ENCODE data around the gene TLE3. TPM values are rescaled to one million over a fixed set of nuclear protein-coding genes. Genes with fewer than 3 reads are reported as not detected.
A peak's percentile ranks its signal among the peaks of the same experiment; 100 is the strongest.

TLE3 gene
- total RNA-seq = 100 to 1,000 TPM in 3 of 4 donors, 10 to 100 TPM in 1; 91.2 to 154 (median 137) TPM

GRCh38 chr15:70097321-70098152 lies at the start of gene TLE3:
TLE3 (minus strand) TSS chr15:70097917; CDS start chr15:70096798, 1,119 bp downstream.
- under 1% methylated on average over 30 of the region's 77 CpGs for WGBS
- peak; percentile 99 to 100 for DNase-seq (ENCODE audit: low spot score in 2 of 2)
- Histone ChIP-seq H3K36me3 (no peaks in the 10 kb centered on the region), H3K27me3 (no peaks in the 10 kb centered on the region), H3K9me3 (no peaks in the 10 kb centered on the region), H3K4me1 (peaks cover 68% of the 10 kb centered on the region), H3K27ac (peak within 1 kb of the TSS; percentile 94), H3K4me3 (peak within 1 kb of the TSS; percentile 97)
- TF ChIP-seq POLR2AphosphoS5 (IDR thresholded peaks at IDR 0.05) (peak; percentile 44 to 94 (median 90)), POLR2A (IDR thresholded peaks at IDR 0.05) (peak; percentile 62 to 89), CTCF (IDR thresholded peaks at IDR 0.05) (peak; percentile 16 to 51), EP300 (IDR thresholded peaks at IDR 0.05) (no peak)

GRCh38 chr15:70147178-70147760 lies 49.6 kb upstream of the TLE3 start:
- DNase-seq (ENCODE audit: low spot score in 2 of 2) = no peak
- Histone ChIP-seq H3K27me3 (peaks cover 3% of the 10 kb centered on the region), H3K27ac (no peak overlapping the region), H3K36me3 (no peaks in the 10 kb centered on the region), H3K4me1 (no peaks in the 10 kb centered on the region), H3K4me3 (no peak overlapping the region), H3K9me3 (no peaks in the 10 kb centered on the region)
- WGBS = 82% methylated on average over 8 of the region's 8 CpGs
- no peak for TF ChIP-seq POLR2A (IDR thresholded peaks at IDR 0.05)
- TF ChIP-seq EP300 (IDR thresholded peaks at IDR 0.05) = no peak
- no peak for TF ChIP-seq CTCF (IDR thresholded peaks at IDR 0.05)
- TF ChIP-seq POLR2AphosphoS5 (IDR thresholded peaks at IDR 0.05) = no peak

- no peak for TF ChIP-seq POLR2A (IDR thresholded peaks at IDR 0.05)
- no peak for TF ChIP-seq EP300 (IDR thresholded peaks at IDR 0.05)
- peaks cover 3% of the 10 kb centered on the region for H3K27me3 ChIP-seq
- no peaks in the 10 kb centered on the region for H3K36me3 ChIP-seq
- no peak for DNase-seq (ENCODE audit: low spot score in 2 of 2)
- no peak overlapping the region for H3K27ac ChIP-seq
- no peaks in the 10 kb centered on the region for H3K9me3 ChIP-seq
- H3K4me3 ChIP-seq = no peak overlapping the region
- no peaks in the 10 kb centered on the region for H3K4me1 ChIP-seq
- WGBS = 96% methylated on average over 4 of the region's 5 CpGs
Measured at GRCh38 chr15:70146771-70147170, 49.1 kb upstream of the TLE3 start.

GRCh38 chr15:70146162-70146561 lies 48.4 kb upstream of the TLE3 start:
- no peak overlapping the region for H3K27ac ChIP-seq
- TF ChIP-seq POLR2AphosphoS5 (IDR thresholded peaks at IDR 0.05) = no peak
- TF ChIP-seq CTCF (IDR thresholded peaks at IDR 0.05) = no peak
- TF ChIP-seq EP300 (IDR thresholded peaks at IDR 0.05) = no peak
- no peak for TF ChIP-seq POLR2A (IDR thresholded peaks at IDR 0.05)
- H3K27me3 ChIP-seq = peaks cover 3% of the 10 kb centered on the region
- no peak for DNase-seq (ENCODE audit: low spot score in 2 of 2)
- no peak overlapping the region for H3K4me3 ChIP-seq
- no peaks in the 10 kb centered on the region for H3K36me3 ChIP-seq
- H3K9me3 ChIP-seq = no peaks in the 10 kb centered on the region
- peaks cover 5% of the 10 kb centered on the region for H3K4me1 ChIP-seq

GRCh38 chr15:70145261-70145660 lies 47.5 kb upstream of the TLE3 start:
- no peak overlapping the region for H3K27ac ChIP-seq
- 60% methylated on average over 5 of the region's 5 CpGs for WGBS

More at GRCh38 chr15:70145261-70145660, 47.5 kb upstream of the TLE3 start:
- Histone ChIP-seq H3K4me1 (peaks cover 14% of the 10 kb centered on the region), H3K9me3 (no peaks in the 10 kb centered on the region), H3K27me3 (peaks cover 3% of the 10 kb centered on the region), H3K4me3 (no peak overlapping the region), H3K36me3 (no peaks in the 10 kb centered on the region)
- TF ChIP-seq CTCF (IDR thresholded peaks at IDR 0.05) = no peak
- TF ChIP-seq EP300 (IDR thresholded peaks at IDR 0.05) = no peak
- TF ChIP-seq POLR2AphosphoS5 (IDR thresholded peaks at IDR 0.05) = no peak
- TF ChIP-seq POLR2A (IDR thresholded peaks at IDR 0.05) = no peak
- no peak for DNase-seq (ENCODE audit: low spot score in 2 of 2)
